GM12878 (cell line): ENCODE results near the gene FSHR. TPM values are rescaled to one million over a fixed set of nuclear protein-coding genes. Genes with fewer than 3 reads are reported as not detected.

Experiments used
- ATAC-seq: fragments of 200-7000 bp; cut with Tn5 transposase; 3 replicates; pipeline ENCODE4 v1.9.1; 2020; ENCODE audit warnings: mild to moderate bottlenecking, moderate library complexity
- BruUV-seq: library from RNA; stranded (reverse); fragments of 400-500 nt; replicated peaks from 2 replicates; lab custom pipeline; 2021; lab: Mats Ljungman, UMichigan
- CTCF ChIA-PET: fragments of 300-600 bp; sonication (Branson Sonifier 250); formaldehyde crosslinking; extraction: SDS; loops from one replicate; lab custom pipeline; 2021; ENCODE audit warnings: inconsistent platforms; lab: Yijun Ruan, JAX
- POLR2A ChIA-PET: fragments of 350-600 bp; formaldehyde crosslinking; extraction: SDS; loops from one replicate; lab custom pipeline; 2021; ENCODE audit warnings: inconsistent platforms; lab: Charles Lee
- RAD21 ChIA-PET: fragments of 300-600 bp; sonication (Branson Sonifier 250); formaldehyde crosslinking; loops from one replicate; lab custom pipeline; 2023; ENCODE audit warnings: antibody characterized with exemption; ENCODE audit not compliant: unreplicated experiment; lab: Charles Lee
- SMC1A ChIA-PET: fragments of 300-600 bp; sonication (Branson Sonifier 250); formaldehyde crosslinking; loops from one replicate; lab custom pipeline; 2023; ENCODE audit not compliant: unreplicated experiment, uncharacterized antibody; lab: Charles Lee
- DNase-seq: peaks from one replicate; pipeline ENCODE4 v3.0.0-alpha.2; 2011; ENCODE audit warnings: low read depth, low spot score
- FAIRE-seq: peaks from 3 replicates; lab custom pipeline; 2011; peaks lifted over from hg19 to GRCh38; lab: Jason Lieb, UNC
- H2AFZ ChIP-seq: 2 replicates; pipeline ENCODE4 v1.6.0; 2011; ENCODE audit warnings: low read depth, low read length, control low read depth; ENCODE audit not compliant: control insufficient read depth
- H3K27ac ChIP-seq: 2 replicates; pipeline ENCODE4 v1.5.1; 2011; ENCODE audit warnings: control low read depth; ENCODE audit not compliant: control insufficient read depth, insufficient read depth
- H3K27me3 ChIP-seq, 2 experiments: replicated peaks in 1 of 2; 2 replicates each; pipeline versions ENCODE4 v1.6.0 to v1.6.1; 2011; ENCODE audit warnings: low read length in 1 of 2; ENCODE audit not compliant: control insufficient read depth in 2 of 2, insufficient read depth in 2 of 2
- H3K36me3 ChIP-seq, 2 experiments: 2 replicates each; pipeline ENCODE4 v1.5.1; 2011; ENCODE audit warnings: low read length in 1 of 2; ENCODE audit not compliant: control insufficient read depth in 2 of 2, insufficient read depth in 2 of 2
- H3K4me1 ChIP-seq: 2 replicates; pipeline ENCODE4 v1.6.1; 2011; ENCODE audit warnings: mild to moderate bottlenecking, low read length, moderate library complexity, mixed read lengths; ENCODE audit not compliant: control insufficient read depth, insufficient read depth
- H3K4me2 ChIP-seq: 2 replicates; pipeline ENCODE4 v1.6.0; 2011; ENCODE audit warnings: control low read depth; ENCODE audit not compliant: control insufficient read depth, insufficient read depth
- H3K4me3 ChIP-seq: fragments of 200-600 bp; sonication (generic); 2 replicates; pipeline ENCODE4 v1.5.1; 2016
- H3K79me2 ChIP-seq: 2 replicates; pipeline ENCODE4 v1.6.0; 2011; ENCODE audit warnings: low read length; ENCODE audit not compliant: control insufficient read depth, insufficient read depth
- H3K9ac ChIP-seq: 2 replicates; pipeline ENCODE4 v1.8.0; 2011; ENCODE audit warnings: low read length, control low read depth, mixed read lengths; ENCODE audit not compliant: control insufficient read depth, insufficient read depth
- H3K9me3 ChIP-seq: replicated peaks from 3 replicates; pipeline ENCODE4 v1.5.1; 2011; ENCODE audit warnings: mild to moderate bottlenecking, low read length; ENCODE audit not compliant: control insufficient read depth, insufficient read depth
- H4K20me1 ChIP-seq: 2 replicates; pipeline ENCODE4 v1.6.0; 2011; ENCODE audit not compliant: control insufficient read depth, insufficient read depth
- DPF2 ChIP-seq: fragments of 450-650 bp; IDR thresholded peaks from 2 replicates; pipeline ENCODE4 v1.6.1; 2017; ENCODE audit warnings: mild to moderate bottlenecking
- ELK1 ChIP-seq: IDR thresholded peaks from 2 replicates; pipeline ENCODE4 v1.6.1; 2012; ENCODE audit warnings: low read depth, low read length, improper control_type of control experiment
- EP300 ChIP-seq, 2 experiments: fragments of 150-350 bp in 1 of 2; IDR thresholded peaks; 2 replicates each; pipeline ENCODE4 v1.6.1; 2011 to 2012; ENCODE audit warnings: low read depth in 2 of 2, low read length in 2 of 2, borderline replicate concordance in 1 of 2, improper control_type of control experiment in 1 of 2, inconsistent platforms in 1 of 2; ENCODE audit not compliant: control insufficient read depth in 1 of 2
- ETV6 ChIP-seq, 2 experiments: fragments of 450-650 bp in 1 of 2; IDR thresholded peaks in 1 of 2; conservative IDR thresholded peaks in 1 of 2; 2 replicates each; pipeline ENCODE4 v1.6.1; 2014; ENCODE audit warnings: antibody characterized with exemption in 1 of 2, borderline replicate concordance in 1 of 2, low read depth in 1 of 2, mild to moderate bottlenecking in 1 of 2, moderate library complexity in 1 of 2
- IRF5 ChIP-seq: fragments of 450-650 bp; IDR thresholded peaks from 2 replicates; pipeline ENCODE4 v1.6.1; 2017; ENCODE audit warnings: borderline replicate concordance
- MLLT1 ChIP-seq: fragments of 450-650 bp; IDR thresholded peaks from 2 replicates; pipeline ENCODE4 v1.6.1; 2016; ENCODE audit warnings: mild to moderate bottlenecking
- PAX8 ChIP-seq: fragments of 450-650 bp; IDR thresholded peaks from 2 replicates; pipeline ENCODE4 v1.6.1; 2017; ENCODE audit warnings: mild to moderate bottlenecking, moderate library complexity
- RCOR1 ChIP-seq: conservative IDR thresholded peaks from 2 replicates; pipeline ENCODE4 v1.6.1; 2012; ENCODE audit warnings: low read depth, low read length, improper control_type of control experiment
- SP1 ChIP-seq: IDR thresholded peaks from one replicate; pipeline ENCODE4 v1.6.1; 2011; ENCODE audit warnings: low read depth, low read length
- TARDBP ChIP-seq: IDR thresholded peaks from 2 replicates; pipeline ENCODE4 v1.6.1; 2016; ENCODE audit warnings: borderline replicate concordance
- ZSCAN29 ChIP-seq: fragments of 450-650 bp; IDR thresholded peaks from 2 replicates; pipeline ENCODE4 v1.6.1; 2017; ENCODE audit warnings: mild to moderate bottlenecking, moderate library complexity
- WGBS: methylation state at CpG from one replicate; pipeline ENCODE4 v1.1.6; 2016; ENCODE audit warnings: low lambda C conversion rate; ENCODE audit not compliant: insufficient replicate concordance, insufficient coverage; ENCODE audit errors: missing lambda C conversion rate; 5-methylcytosine and 5-hydroxymethylcytosine counted together
- in situ Hi-C: fragments of 300-500 bp; cut with MboI; formaldehyde crosslinking; loops from 9 replicates; pipeline ENCODE4 v1.14.3; 2018; ENCODE audit warnings: mixed read lengths
- intact Hi-C: fragments of 100-400 bp; cut with micrococcal nuclease; formaldehyde crosslinking; loops from one replicate; pipeline ENCODE4 v1.14.2; 2022; ENCODE audit not compliant: unreplicated experiment
- polyA plus RNA-seq, 11 experiments: library from polyadenylated mRNA; depleted of rRNA in 4 of 11; unstranded in 6 of 11; stranded (reverse) in 5 of 11; fragments of >200 nt; fragmentation: Nextera tagmentation in 4 of 11; fragmentation: Illumina TruSeq in 1 of 11; extraction: Ambion mirVana in 4 of 11; extraction: Trizol in 1 of 11; gene quantifications; 1 replicate in 1 of 11; 2 replicates in 10 of 11; pipeline versions ENCODE4 v1.2.1 to v1.2.3, GENCODE V29; 2011 to 2016; ENCODE audit warnings: inconsistent platforms in 2 of 11, missing spikeins in 2 of 11, low read depth in 1 of 11
- total RNA-seq, 4 experiments: library from RNA; depleted of rRNA in 3 of 4; stranded (reverse); fragments of >200 nt in 3 of 4; fragmentation: Illumina TruSeq in 1 of 4; extraction: Trizol in 1 of 4; gene quantifications; 2 replicates each; pipeline versions ENCODE4 v1.2.1 to v1.2.3, GENCODE V29; 2013 to 2021

The FSHR gene
- total and polyA plus RNA-seq, 10 of the 15 experiments (the other 5 are each of a cell fraction or from before 2014, with no cell fraction given): not detected

- H4K20me1 ChIP-seq: no peaks in the 10 kb centered on the region
- ATAC-seq: no peak
- 33% methylated on average over 3 of the region's 3 CpGs for WGBS
- H3K9me3 ChIP-seq: no peaks in the 10 kb centered on the region
- no peaks in the 10 kb centered on the region for H3K4me1 ChIP-seq
- H3K79me2 ChIP-seq: no peaks in the 10 kb centered on the region
- POLR2A ChIA-PET: no interaction called here
- no peaks in the 10 kb centered on the region for H3K36me3 ChIP-seq
- H3K27ac ChIP-seq: no peak overlapping the region
- H3K4me3 ChIP-seq: no peak overlapping the region
- no peak overlapping the region for H3K4me2 ChIP-seq
- no peak for DNase-seq
- SMC1A ChIA-PET: no interaction called here
- no peak overlapping the region for H2AFZ ChIP-seq
- no peaks in the 10 kb centered on the region for H3K27me3 ChIP-seq
- CTCF ChIA-PET: no interaction called here
- no peak for FAIRE-seq
- no peak for TF ChIP-seq DPF2
- no peak for TF ChIP-seq SP1
- no peak for TF ChIP-seq ETV6 (conservative IDR thresholded peaks at IDR 0.05 in 1 of 2, IDR thresholded peaks at IDR 0.05 in 1 of 2; ENCODE audit: borderline replicate concordance in 1 of 2, low read depth in 1 of 2)
- no peak for TF ChIP-seq IRF5
- no peak for TF ChIP-seq RCOR1
- no peak for TF ChIP-seq EP300 (IDR thresholded peaks at IDR 0.05; ENCODE audit: borderline replicate concordance in 1 of 2, control insufficient read depth in 1 of 2, low read depth in 2 of 2, low read length in 2 of 2)
- no peak for TF ChIP-seq ELK1
- no peak for TF ChIP-seq TARDBP
- no peak for TF ChIP-seq PAX8
- no peak for TF ChIP-seq ZSCAN29
- no peak for TF ChIP-seq MLLT1
- intact Hi-C loops: no loop called here
- RAD21 ChIA-PET: interaction anchor here (1.1 kb wide), 1 partner anchor 1191 kb away, joined by 4 read pairs; no protein-coding TSS in a partner anchor
- in situ Hi-C loops: no loop called here
- no TSS peak for BruUV-seq
- H3K9ac ChIP-seq: no peak overlapping the region
These were observed 201.7 kb downstream of the FSHR start for GRCh38 chr2:48952614-48953013.
